K562 (cell line): Measurements from ENCODE around the gene ADGRA3. TPM values are rescaled to one million over a fixed set of nuclear protein-coding genes. Genes with fewer than 3 reads are reported as not detected.

Experiments used
- ATAC-seq: fragments of 200-7000 bp; cut with Tn5 transposase; 3 replicates; pipeline ENCODE4 v1.9.1; 2020; ENCODE audit warnings: moderate library complexity
- BruUV-seq: library from RNA; stranded (reverse); fragments of 400-500 nt; replicated peaks from 2 replicates; lab custom pipeline; 2021; lab: Mats Ljungman, UMichigan
- CTCF ChIA-PET: fragments of 300-600 bp; formaldehyde crosslinking; extraction: SDS; loops from one replicate; lab custom pipeline; 2021; ENCODE audit warnings: low intra/inter-chr PET ratio; lab: Yijun Ruan, JAX
- POLR2A ChIA-PET: fragments of 300-600, 350-650 bp; sonication (Branson Sonifier 250); formaldehyde crosslinking; extraction: SDS; loops from one replicate; lab custom pipeline; 2021; ENCODE audit warnings: antibody characterized with exemption, inconsistent platforms; lab: Yijun Ruan, JAX
- DNase-seq, 4 experiments: peaks; one replicate each; pipeline versions ENCODE4 v3.0.0 to v3.0.0-alpha.2; 2011 to 2018; ENCODE audit warnings: low spot score in 3 of 4, mixed read lengths in 3 of 4; ENCODE audit errors: extremely low read depth in 1 of 4
- FAIRE-seq: peaks from 2 replicates; lab custom pipeline; 2011; peaks lifted over from hg19 to GRCh38; lab: Jason Lieb, UNC
- H2AFZ ChIP-seq: 2 replicates; pipeline ENCODE4 v1.6.0; 2011; ENCODE audit warnings: low read depth, low read length, control low read depth, inconsistent platforms
- H3K27ac ChIP-seq: fragments of 200-600 bp; 3 replicates; pipeline ENCODE4 v1.8.0; 2011; ENCODE audit warnings: low read depth, mild to moderate bottlenecking, control low read depth, inconsistent platforms, low read length, moderate library complexity, mixed read lengths; ENCODE audit errors: extremely low read depth
- H3K27me3 ChIP-seq, 2 experiments: fragments of 300-600 bp in 1 of 2; 2 replicates in 1 of 2; 3 replicates in 1 of 2; pipeline versions ENCODE4 v1.6.0 to v1.8.0; 2011; ENCODE audit warnings: inconsistent platforms in 2 of 2, low read length in 2 of 2, mild to moderate bottlenecking in 1 of 2, mixed read lengths in 1 of 2, moderate library complexity in 1 of 2; ENCODE audit not compliant: control insufficient read depth in 2 of 2, insufficient read depth in 2 of 2
- H3K36me3 ChIP-seq: fragments of 300-600 bp; 3 replicates; pipeline ENCODE4 v1.8.0; 2011; ENCODE audit warnings: mild to moderate bottlenecking, low read length, inconsistent platforms; ENCODE audit not compliant: control insufficient read depth, insufficient read depth
- H3K4me1 ChIP-seq, 2 experiments: fragments of 200-600 bp in 1 of 2; replicated peaks in 1 of 2; 2 replicates in 1 of 2; 3 replicates in 1 of 2; pipeline versions ENCODE4 v1.5.1 to v1.8.0; 2011; ENCODE audit warnings: inconsistent platforms in 2 of 2, low read length in 2 of 2, mild to moderate bottlenecking in 1 of 2, mixed read lengths in 1 of 2, moderate library complexity in 1 of 2; ENCODE audit not compliant: control insufficient read depth in 2 of 2, insufficient read depth in 2 of 2
- H3K4me2 ChIP-seq: 2 replicates; pipeline ENCODE4 v1.6.1; 2011; ENCODE audit warnings: low read length, control low read depth, inconsistent platforms, mixed read lengths; ENCODE audit not compliant: insufficient read depth
- H3K4me3 ChIP-seq: fragments of 200-600 bp; sonication (generic), shearing (Covaris generic); 2 replicates; pipeline ENCODE4 v1.5.1; 2016; ENCODE audit warnings: control low read depth, inconsistent platforms
- H3K79me2 ChIP-seq: fragments of 200-600 bp; 3 replicates; pipeline ENCODE4 v1.8.0; 2011; ENCODE audit warnings: low read length, inconsistent platforms; ENCODE audit not compliant: control insufficient read depth, insufficient read depth
- H3K9ac ChIP-seq, 2 experiments: 2 replicates each; pipeline versions ENCODE4 v1.6.0 to v1.6.1; 2011; ENCODE audit warnings: low read depth in 2 of 2, low read length in 2 of 2, control low read depth in 1 of 2, inconsistent platforms in 1 of 2, mild to moderate bottlenecking in 1 of 2, mixed read lengths in 1 of 2; ENCODE audit not compliant: insufficient read depth in 1 of 2
- H3K9me1 ChIP-seq: one replicate; pipeline ENCODE4 v1.6.0; 2011; ENCODE audit warnings: inconsistent platforms, mild to moderate bottlenecking, low read length, moderate library complexity; ENCODE audit not compliant: control insufficient read depth, insufficient read depth
- H3K9me3 ChIP-seq: replicated peaks from 2 replicates; pipeline ENCODE4 v1.5.1; 2011; ENCODE audit warnings: low read depth, low read length, inconsistent platforms; ENCODE audit not compliant: control insufficient read depth, insufficient read depth
- H4K20me1 ChIP-seq: replicated peaks from 2 replicates; pipeline ENCODE4 v1.6.1; 2011; ENCODE audit warnings: low read length, inconsistent platforms, mixed read lengths; ENCODE audit not compliant: control insufficient read depth, insufficient read depth
- BRF1 ChIP-seq: IDR thresholded peaks from 3 replicates; pipeline ENCODE4 v1.6.1; 2011; ENCODE audit warnings: borderline replicate concordance, mild to moderate bottlenecking; ENCODE audit not compliant: insufficient read length; ENCODE audit errors: extremely low read depth
- CHD2 ChIP-seq: IDR thresholded peaks from 2 replicates; pipeline ENCODE4 v1.6.1; 2011; ENCODE audit warnings: low read depth, low read length
- MAFK ChIP-seq: IDR thresholded peaks from 2 replicates; pipeline ENCODE4 v1.6.1; 2011; ENCODE audit warnings: low read length, improper control_type of control experiment
- NFYB ChIP-seq: IDR thresholded peaks from 2 replicates; pipeline ENCODE4 v1.6.1; 2011; ENCODE audit warnings: mild to moderate bottlenecking, moderate library complexity; ENCODE audit not compliant: insufficient read length; ENCODE audit errors: extremely low read depth
- TEAD2 ChIP-seq: fragments of 450-650 bp; IDR thresholded peaks from 2 replicates; pipeline ENCODE4 v1.6.1; 2016; ENCODE audit warnings: missing genetic modification characterization, control low read depth, missing compliant biosample characterization
- ZNF347 ChIP-seq: fragments of 450-650 bp; formaldehyde crosslinking; IDR thresholded peaks from 2 replicates; pipeline ENCODE4 v1.4.0; 2020; ENCODE audit warnings: low read depth, mild to moderate bottlenecking, moderate library complexity
- ZNF408 ChIP-seq: fragments of 250-450 bp; sonication (Bioruptor Pico); IDR thresholded peaks from 2 replicates; pipeline ENCODE4 v1.4.0; 2020; ENCODE audit warnings: low read depth, mild to moderate bottlenecking, moderate library complexity
- WGBS: fragments of 100-300 bp; shearing (Covaris generic); methylation state at CpG from one replicate; pipeline ENCODE4 v1.1.6; 2016; ENCODE audit warnings: low coverage, mixed read lengths; ENCODE audit not compliant: insufficient coverage; ENCODE audit errors: missing lambda C conversion rate; 5-methylcytosine and 5-hydroxymethylcytosine counted together
- in situ Hi-C: fragments of 300-500 bp; cut with MboI; formaldehyde crosslinking; loops from 4 replicates; pipeline ENCODE4 v1.15.0; 2018; ENCODE audit warnings: inconsistent platforms, mixed read lengths
- intact Hi-C: fragments of 100-400 bp; cut with micrococcal nuclease; formaldehyde crosslinking; loops from 2 replicates; pipeline ENCODE4 v1.14.2; 2022
- polyA plus RNA-seq, 8 experiments: library from polyadenylated mRNA; depleted of rRNA in 4 of 8; stranded (reverse) in 5 of 8; unstranded in 3 of 8; fragments of >200 nt; fragmentation: Nextera tagmentation in 2 of 8; fragmentation: Illumina TruSeq in 1 of 8; extraction: Ambion mirVana in 2 of 8; extraction: Trizol in 1 of 8; gene quantifications; 2 replicates each; pipeline versions ENCODE4 v1.2.1 to v1.2.3, GENCODE V29; 2011 to 2014; ENCODE audit warnings: inconsistent platforms in 1 of 8, missing spikeins in 1 of 8
- total RNA-seq, 7 experiments: library from RNA; depleted of rRNA in 6 of 7; stranded (reverse); fragments of >200 nt in 6 of 7; fragmentation: Illumina TruSeq in 2 of 7; extraction: Trizol in 2 of 7; gene quantifications; 2 replicates each; pipeline versions ENCODE4 v1.2.1 to v1.2.3, GENCODE V29; 2011 to 2021; ENCODE audit warnings: low replicate concordance in 1 of 7
- TF ChIP-seq, protein P1 (sequence below): sonication (generic); formaldehyde crosslinking; IDR thresholded peaks from 2 replicates; pipeline ENCODE4 v1.9.0; 2022; ENCODE audit warnings: mild to moderate bottlenecking, missing genetic modification reagents
- TF ChIP-seq, protein P2 (sequence below): fragments of 250-450 bp; sonication (Bioruptor Pico); IDR thresholded peaks from 2 replicates; pipeline ENCODE4 v1.8.0; 2022; ENCODE audit warnings: moderate library complexity, mild to moderate bottlenecking, inconsistent platforms

Gene ADGRA3
- total and polyA plus RNA-seq, 9 of the 15 experiments (the other 6 are each of a cell fraction or from before 2014, with no cell fraction given) = 0.06 to 2.3 (median 0.27) TPM; not detected in 3

DNA sequence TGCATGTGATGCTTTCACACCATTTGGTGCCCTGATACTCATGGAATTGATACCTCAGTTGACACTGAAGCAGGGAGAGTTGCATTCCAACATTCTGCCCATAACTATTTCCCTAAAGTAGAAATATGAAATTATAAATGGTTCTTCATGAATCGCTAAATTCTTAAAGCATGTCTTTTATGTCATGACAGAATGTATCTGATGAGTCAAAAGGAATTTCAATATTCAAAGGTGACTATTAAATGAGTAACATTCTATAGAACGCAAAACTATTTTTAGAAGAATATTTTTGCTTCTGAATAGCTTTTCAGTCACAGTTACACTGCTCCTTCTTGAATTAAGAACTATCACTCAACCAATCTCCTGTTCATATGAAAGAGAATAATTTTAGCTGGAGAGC is 152.8 kb downstream of the ADGRA3 start:
- intact Hi-C loops (no loop called here), in situ Hi-C loops (no loop called here)
- H2AFZ ChIP-seq = no peak overlapping the region
- H3K9ac ChIP-seq = no peak overlapping the region
- no peaks in the 10 kb centered on the region for H3K4me1 ChIP-seq
- no peak overlapping the region for H3K27ac ChIP-seq
- WGBS = 0% methylated on average over 2 of the region's 2 CpGs
- DNase-seq (no peak), ATAC-seq (no peak), FAIRE-seq (no peak)
- BruUV-seq = no TSS peak
- H3K27me3 ChIP-seq = no peaks in the 10 kb centered on the region
- H3K79me2 ChIP-seq = no peaks in the 10 kb centered on the region
- H3K36me3 ChIP-seq = no peaks in the 10 kb centered on the region
- no peak overlapping the region for H3K4me3 ChIP-seq
- ChIA-PET CTCF (no interaction called here), POLR2A (interaction anchor here (0.7 kb wide), 1 partner anchor 10 kb away, joined by 3 read pairs; no protein-coding TSS in a partner anchor)
- no peaks in the 10 kb centered on the region for H4K20me1 ChIP-seq
- H3K4me2 ChIP-seq = no peak overlapping the region
- TF ChIP-seq, protein P1, sequence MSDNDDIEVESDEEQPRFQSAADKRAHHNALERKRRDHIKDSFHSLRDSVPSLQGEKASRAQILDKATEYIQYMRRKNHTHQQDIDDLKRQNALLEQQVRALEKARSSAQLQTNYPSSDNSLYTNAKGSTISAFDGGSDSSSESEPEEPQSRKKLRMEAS (CRISPR knock-in tag) = no peak
- TF ChIP-seq TEAD2 (tag) = no peak
- no peak for TF ChIP-seq MAFK
- no peak for TF ChIP-seq NFYB
- TF ChIP-seq CHD2 = no peak
- no peak for TF ChIP-seq ZNF408 (CRISPR knock-in tag)
- no peak for TF ChIP-seq ZNF347 (CRISPR knock-in tag)
- no peak for TF ChIP-seq BRF1
- TF ChIP-seq, protein P2, sequence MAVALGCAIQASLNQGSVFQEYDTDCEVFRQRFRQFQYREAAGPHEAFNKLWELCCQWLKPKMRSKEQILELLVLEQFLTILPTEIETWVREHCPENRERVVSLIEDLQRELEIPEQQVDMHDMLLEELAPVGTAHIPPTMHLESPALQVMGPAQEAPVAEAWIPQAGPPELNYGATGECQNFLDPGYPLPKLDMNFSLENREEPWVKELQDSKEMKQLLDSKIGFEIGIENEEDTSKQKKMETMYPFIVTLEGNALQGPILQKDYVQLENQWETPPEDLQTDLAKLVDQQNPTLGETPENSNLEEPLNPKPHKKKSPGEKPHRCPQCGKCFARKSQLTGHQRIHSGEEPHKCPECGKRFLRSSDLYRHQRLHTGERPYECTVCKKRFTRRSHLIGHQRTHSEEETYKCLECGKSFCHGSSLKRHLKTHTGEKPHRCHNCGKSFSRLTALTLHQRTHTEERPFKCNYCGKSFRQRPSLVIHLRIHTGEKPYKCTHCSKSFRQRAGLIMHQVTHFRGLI (CRISPR knock-in tag) = no peak
- no peaks in the 10 kb centered on the region for H3K9me3 ChIP-seq
- no peaks in the 10 kb centered on the region for H3K9me1 ChIP-seq
